Smooth muscle cell (in vitro differentiated cells): ENCODE results near the gene SPSB1. TPM values are rescaled to one million over a fixed set of nuclear protein-coding genes. Genes with fewer than 3 reads are reported as not detected.

Source experiments
- DNase-seq: peaks from one replicate; lab custom pipeline; 2025; ENCODE audit not compliant: unreplicated experiment; lab: John Stamatoyannopoulos, UW
- H2AFZ ChIP-seq: fragments of 200-600 bp; sonication (generic); 2 replicates; pipeline ENCODE4 v1.6.0; 2016; ENCODE audit warnings: antibody characterized with exemption, low read depth, mild to moderate bottlenecking
- H3F3A ChIP-seq: fragments of 200-600 bp; sonication (generic); 2 replicates; pipeline ENCODE4 v1.6.0; 2017; ENCODE audit warnings: antibody characterized with exemption, low read depth
- H3K27ac ChIP-seq: fragments of 200-600 bp; sonication (generic); 2 replicates; pipeline ENCODE4 v1.5.1; 2016; ENCODE audit warnings: low read depth, mild to moderate bottlenecking
- H3K27me3 ChIP-seq: fragments of 200-600 bp; sonication (generic); 2 replicates; pipeline ENCODE4 v1.6.1; 2016; ENCODE audit warnings: low read depth, mild to moderate bottlenecking
- H3K36me3 ChIP-seq: fragments of 200-600 bp; sonication (generic); 2 replicates; pipeline ENCODE4 v1.5.1; 2016; ENCODE audit warnings: low read depth
- H3K4me1 ChIP-seq: fragments of 200-600 bp; sonication (generic); 2 replicates; pipeline ENCODE4 v1.5.1; 2016; ENCODE audit warnings: low read depth
- H3K4me2 ChIP-seq: fragments of 200-600 bp; sonication (generic); 2 replicates; pipeline ENCODE4 v1.6.0; 2016; ENCODE audit warnings: mild to moderate bottlenecking
- H3K4me3 ChIP-seq: fragments of 200-600 bp; sonication (generic); 2 replicates; pipeline ENCODE4 v1.5.1; 2016; ENCODE audit warnings: mild to moderate bottlenecking
- H3K79me2 ChIP-seq: fragments of 200-600 bp; sonication (generic); 2 replicates; pipeline ENCODE4 v1.6.0; 2016; ENCODE audit warnings: low read depth, mild to moderate bottlenecking
- H3K9ac ChIP-seq: fragments of 200-600 bp; sonication (generic); 2 replicates; pipeline ENCODE4 v1.6.0; 2016; ENCODE audit warnings: low read depth
- H3K9me3 ChIP-seq: fragments of 200-600 bp; sonication (generic); replicated peaks from 2 replicates; pipeline ENCODE4 v1.5.1; 2016; ENCODE audit warnings: low read depth
- H4K20me1 ChIP-seq: fragments of 200-600 bp; sonication (generic); 2 replicates; pipeline ENCODE4 v1.6.0; 2016; ENCODE audit warnings: low read depth
- CTCF ChIP-seq: fragments of 200-600 bp; sonication (generic); IDR thresholded peaks from 2 replicates; pipeline ENCODE4 v1.5.1; 2017; ENCODE audit warnings: borderline replicate concordance, mild to moderate bottlenecking, antibody characterized with exemption; ENCODE audit not compliant: insufficient read depth, poor library complexity, severe bottlenecking
- WGBS: methylation state at CpG from one replicate; pipeline ENCODE4 v1.1.7; 2016; ENCODE audit warnings: low lambda C conversion rate; 5-methylcytosine and 5-hydroxymethylcytosine counted together
- polyA plus RNA-seq: library from polyadenylated mRNA; unstranded; fragments of >200 nt; fragmentation: Nextera tagmentation; extraction: Ambion mirVana; gene quantifications from 2 replicates; pipeline ENCODE4 v1.2.1, GENCODE V29; 2016
- total RNA-seq: library from RNA; depleted of rRNA; stranded (reverse); fragments of >200 nt; gene quantifications from 2 replicates; pipeline ENCODE4 v1.2.3, GENCODE V29; 2014

Gene SPSB1
- total and polyA plus RNA-seq, 2 experiments from 2014 or later, result 27.6 to 37.0 TPM

DNA sequence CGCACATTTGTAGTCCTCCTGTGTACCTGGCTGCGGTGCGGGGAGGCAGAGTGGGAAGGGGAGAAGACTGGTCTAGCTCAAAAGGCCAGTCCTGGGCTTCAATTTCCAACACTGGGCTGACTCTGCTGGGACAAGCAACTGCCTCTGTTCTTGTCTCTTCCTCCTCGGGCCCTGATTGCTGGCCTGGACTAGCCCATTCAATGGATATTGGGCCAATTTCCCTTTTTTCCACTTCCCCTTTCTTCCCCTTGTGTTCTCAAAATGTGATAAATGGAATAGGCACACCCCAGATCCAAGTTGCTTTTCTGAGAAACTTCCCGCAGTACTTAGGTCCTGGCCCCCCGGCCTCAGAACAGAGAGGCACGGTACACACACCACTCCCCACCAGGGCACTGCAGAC, 48.2 kb downstream of the SPSB1 start:
- peaks cover 100% of the 10 kb centered on the region for H3K79me2 ChIP-seq
- no peak overlapping the region for H2AFZ ChIP-seq
- no peak overlapping the region for H3K9ac ChIP-seq
- no peaks in the 10 kb centered on the region for H3K27me3 ChIP-seq
- H3K27ac ChIP-seq, result peak overlapping the region; percentile 48
- no peak overlapping the region for H3K4me3 ChIP-seq
- DNase-seq, result no peak
- 91% methylated on average over 7 of the region's 7 CpGs for WGBS
- no peaks in the 10 kb centered on the region for H3K9me3 ChIP-seq
- no peaks in the 10 kb centered on the region for H3K4me1 ChIP-seq
- peaks cover 100% of the 10 kb centered on the region for H4K20me1 ChIP-seq
- no peaks in the 10 kb centered on the region for H3F3A ChIP-seq
- no peak for TF ChIP-seq CTCF
- no peaks in the 10 kb centered on the region for H3K36me3 ChIP-seq
- H3K4me2 ChIP-seq, result peak overlapping the region; percentile 57

GRCh38 chr1:9341301-9341845, 48.7 kb downstream of the SPSB1 start:
- Histone ChIP-seq H3F3A (no peaks in the 10 kb centered on the region), H3K27me3 (no peaks in the 10 kb centered on the region), H3K4me3 (no peak overlapping the region), H3K4me1 (no peaks in the 10 kb centered on the region), H3K79me2 (peaks cover 100% of the 10 kb centered on the region), H3K27ac (peak overlapping the region; percentile 48), H3K9ac (no peak overlapping the region), H2AFZ (no peak overlapping the region), H4K20me1 (peaks cover 100% of the 10 kb centered on the region), H3K4me2 (no peak overlapping the region), H3K9me3 (no peaks in the 10 kb centered on the region), H3K36me3 (no peaks in the 10 kb centered on the region)
- WGBS, result 93% methylated on average over 13 of the region's 13 CpGs
- TF ChIP-seq CTCF, result no peak
- no peak for DNase-seq

DNA sequence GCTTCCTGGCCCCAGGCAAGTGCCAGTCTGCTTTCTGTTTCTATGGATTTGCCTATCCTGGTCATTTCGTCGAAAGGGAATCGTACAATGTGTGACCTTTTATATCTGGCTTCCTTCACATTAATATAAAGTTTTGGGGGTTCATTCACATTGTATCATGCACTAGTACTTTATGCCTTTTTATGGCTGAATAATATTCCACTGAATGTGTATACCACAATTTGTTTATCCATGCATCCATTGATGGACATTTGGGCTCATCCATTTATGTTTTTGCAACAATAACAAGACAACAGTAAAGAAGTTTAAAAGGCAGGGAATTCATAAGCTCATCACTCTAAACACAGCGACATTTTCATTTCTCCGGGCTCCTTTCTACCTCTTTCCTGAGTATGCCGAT, 50.6 kb downstream of the SPSB1 start:
- no peak for DNase-seq
- no peak overlapping the region for H3K9ac ChIP-seq
- H3K79me2 ChIP-seq, result peaks cover 99% of the 10 kb centered on the region
- H3K27me3 ChIP-seq, result no peaks in the 10 kb centered on the region
- TF ChIP-seq CTCF, result no peak
- no peak overlapping the region for H3K4me2 ChIP-seq
- no peak overlapping the region for H3K27ac ChIP-seq
- no peaks in the 10 kb centered on the region for H3K4me1 ChIP-seq
- H3F3A ChIP-seq, result peaks cover 13% of the 10 kb centered on the region
- H2AFZ ChIP-seq, result no peak overlapping the region
- no peaks in the 10 kb centered on the region for H3K9me3 ChIP-seq
- no peak overlapping the region for H3K4me3 ChIP-seq
- no peaks in the 10 kb centered on the region for H3K36me3 ChIP-seq
- H4K20me1 ChIP-seq, result peaks cover 100% of the 10 kb centered on the region
- 96% methylated on average over 6 of the region's 6 CpGs for WGBS
